Right lobe of liver (tissue), 6 donors: ENCODE measurements around the gene PRRX2. TPM values are rescaled to one million over a fixed set of nuclear protein-coding genes. Genes with fewer than 3 reads are reported as not detected.

Experiments
- ATAC-seq, 4 donors: fragments of 200-7000 bp; cut with Tn5 transposase; one replicate each; pipeline ENCODE4 v1.9.1; 2020; ENCODE audit warnings: mild to moderate bottlenecking in 4 of 4, moderate library complexity in 4 of 4
- DNase-seq, 3 donors: peaks; one replicate each; pipeline ENCODE4 v3.0.0-alpha.2; 2020
- H3K27ac ChIP-seq, 3 donors: fragments of 200-600 bp; one replicate each; pipeline ENCODE4 v1.8.0; 2022
- H3K27me3 ChIP-seq, 2 donors: fragments of 200-600 bp; one replicate each; pipeline ENCODE4 v1.8.0; 2022
- H3K36me3 ChIP-seq, 4 donors: fragments of 200-600 bp; sonication (generic) in 1 of 4; one replicate each; pipeline versions ENCODE4 v1.5.1 to v1.8.0; 2017 to 2022; ENCODE audit warnings: control low read depth in 1 of 4
- H3K4me1 ChIP-seq, 4 donors: fragments of 200-600 bp; sonication (generic) in 1 of 4; one replicate each; pipeline versions ENCODE4 v1.5.1 to v1.8.0; 2017 to 2022; ENCODE audit warnings: control low read depth in 1 of 4
- H3K4me3 ChIP-seq, 3 donors: fragments of 200-600 bp; one replicate each; pipeline ENCODE4 v1.8.0; 2022
- H3K9me3 ChIP-seq, 4 donors: fragments of 200-600 bp; sonication (generic) in 1 of 4; one replicate each; pipeline versions ENCODE4 v1.5.1 to v1.8.0; 2017 to 2022; ENCODE audit warnings: control low read depth in 1 of 4
- CTCF ChIP-seq, 4 donors: fragments of 200-600 bp in 3 of 4; fragments of 450-650 bp in 1 of 4; IDR thresholded peaks; one replicate each; pipeline versions ENCODE4 v1.5.1 to v1.8.0; 2016 to 2022; ENCODE audit warnings: antibody characterized with exemption in 4 of 4, mild to moderate bottlenecking in 2 of 4
- POLR2A ChIP-seq: fragments of 450-650 bp; IDR thresholded peaks from one replicate; pipeline ENCODE4 v1.6.1; 2017; ENCODE audit warnings: antibody characterized with exemption, mild to moderate bottlenecking
- WGBS: methylation state at CpG from one replicate; pipeline ENCODE4 v1.1.6; 2018; ENCODE audit warnings: low coverage, low lambda C conversion rate; ENCODE audit not compliant: insufficient coverage; ENCODE audit errors: missing lambda C conversion rate; 5-methylcytosine and 5-hydroxymethylcytosine counted together
- intact Hi-C, 2 donors: fragments of 100-400 bp; cut with DNase I; formaldehyde crosslinking; loops; one replicate each; pipeline versions ENCODE4 v1.11.2 to v1.14.1; 2022
- total RNA-seq, 6 experiments: library from RNA; depleted of rRNA in 2 of 6; stranded (reverse); fragments of >200 nt in 2 of 6; fragmentation: NEBNext Ultra II Directional in 3 of 6; extraction: Animal tissue kit (Norgen Biotek cat#: 25700) in 3 of 6; gene quantifications; one replicate each; pipeline versions ENCODE4 v1.1.0 to v1.2.4, GENCODE V29; 2016 to 2023
- donor health status: DM: no; HTN: yes; CAD: no.
- donor health status: DM: no; HTN: no; CAD: no.
- donor health status: DM: no; HTN: no; CAD: no.
- donor health status: DM: no; HTN: yes; CAD: no.
- donor health status: DM: no; HTN: yes; CAD: no.

The PRRX2 gene
- total RNA-seq, 6 experiments from 2014 or later = not detected

- Histone ChIP-seq H3K9me3 (no peaks in the 10 kb centered on the region), H3K4me3 (no peak overlapping the region), H3K36me3 (no peaks in the 10 kb centered on the region), H3K4me1 (no peaks in the 10 kb centered on the region), H3K27ac (no peak overlapping the region), H3K27me3 (no peaks in the 10 kb centered on the region)
- intact Hi-C loops = no loop called here
- ATAC-seq = no peak
- TF ChIP-seq CTCF (IDR thresholded peaks at IDR 0.05) (no peak), POLR2A (no peak)
- 53% methylated on average over 6 of the region's 11 CpGs for WGBS
- DNase-seq = no peak
Measured at GRCh38 chr9:129688285-129689043, 23.0 kb downstream of the PRRX2 start.

GRCh38 chr9:129692534-129692933, 27.1 kb downstream of the PRRX2 start:
- Histone ChIP-seq H3K27ac (no peak overlapping the region), H3K27me3 (no peaks in the 10 kb centered on the region), H3K4me3 (no peak overlapping the region), H3K4me1 (peaks cover 0 to 7% (median 0%) of the 10 kb centered on the region in 4 donors), H3K9me3 (no peaks in the 10 kb centered on the region), H3K36me3 (no peaks in the 10 kb centered on the region)
- DNase-seq (no peak), ATAC-seq (no peak)
- 54% methylated on average over 5 of the region's 5 CpGs for WGBS
- intact Hi-C loops = no loop called here
- no peak for TF ChIP-seq CTCF (IDR thresholded peaks at IDR 0.05)
- TF ChIP-seq POLR2A = no peak

GRCh38 chr9:129693741-129694140, 28.3 kb downstream of the PRRX2 start:
- Histone ChIP-seq H3K36me3 (no peaks in the 10 kb centered on the region), H3K27me3 (no peaks in the 10 kb centered on the region), H3K4me1 (peaks cover 0 to 9% (median 0%) of the 10 kb centered on the region in 4 donors), H3K27ac (no peak overlapping the region), H3K4me3 (no peak overlapping the region), H3K9me3 (no peaks in the 10 kb centered on the region)
- WGBS = 59% methylated on average over 6 of the region's 8 CpGs
- ATAC-seq (no peak), DNase-seq (no peak)
- intact Hi-C loops = no loop called here
- no peak for TF ChIP-seq POLR2A
- no peak for TF ChIP-seq CTCF (IDR thresholded peaks at IDR 0.05)

- Histone ChIP-seq H3K27ac (no peak overlapping the region), H3K36me3 (no peaks in the 10 kb centered on the region), H3K27me3 (no peaks in the 10 kb centered on the region), H3K4me1 (peaks cover 0 to 9% (median 0%) of the 10 kb centered on the region in 4 donors), H3K9me3 (no peaks in the 10 kb centered on the region), H3K4me3 (no peak overlapping the region)
- TF ChIP-seq CTCF (IDR thresholded peaks at IDR 0.05) = no peak
- TF ChIP-seq POLR2A = no peak
- ATAC-seq (no peak), DNase-seq (no peak)
- intact Hi-C loops = no loop called here
- 56% methylated on average over 9 of the region's 11 CpGs for WGBS
Measured at GRCh38 chr9:129694243-129694646, 28.8 kb downstream of the PRRX2 start.
